Gastrocnemius medialis (tissue), 4 donors: ENCODE measurements around the gene PARD3B. TPM values are rescaled to one million over a fixed set of nuclear protein-coding genes. Genes with fewer than 3 reads are reported as not detected.

Source experiments
- ATAC-seq, 2 donors: fragments of 150-250 bp; one replicate each; pipeline ENCODE4 v1.9.1; 2016
- DNase-seq, 2 donors: peaks; one replicate each; pipeline ENCODE4 v3.0.0-alpha.2; 2019
- H3K27ac ChIP-seq, 4 donors: fragments of 200-600 bp; sonication (generic); 1 replicate in 1 of 4; 2 replicates in 3 of 4; pipeline ENCODE4 v1.5.1; 2016 to 2018; ENCODE audit warnings: mild to moderate bottlenecking in 2 of 4, moderate library complexity in 1 of 4
- H3K27me3 ChIP-seq, 3 donors: fragments of 200-600 bp; sonication (generic) in 2 of 3; 1 replicate in 1 of 3; 2 replicates in 2 of 3; pipeline versions ENCODE4 v1.5.1 to v1.6.0; 2016 to 2019; ENCODE audit warnings: mild to moderate bottlenecking in 1 of 3, moderate library complexity in 1 of 3
- H3K36me3 ChIP-seq, 2 donors: fragments of 200-600 bp; sonication (generic) in 1 of 2; one replicate each; pipeline ENCODE4 v1.5.1; 2017 to 2018
- H3K4me1 ChIP-seq, 2 donors: fragments of 200-600 bp; sonication (generic) in 1 of 2; one replicate each; pipeline ENCODE4 v1.5.1; 2016 to 2017; ENCODE audit warnings: mild to moderate bottlenecking in 2 of 2
- H3K4me3 ChIP-seq, 4 donors: fragments of 200-600 bp; sonication (generic) in 3 of 4; 1 replicate in 1 of 4; 2 replicates in 3 of 4; pipeline ENCODE4 v1.5.1; 2016 to 2019; ENCODE audit warnings: mild to moderate bottlenecking in 2 of 4
- H3K9me3 ChIP-seq, 3 donors: fragments of 200-600 bp; sonication (generic) in 2 of 3; 1 replicate in 1 of 3; 2 replicates in 2 of 3; pipeline ENCODE4 v1.5.1; 2016 to 2019
- POLR2A ChIP-seq, 2 donors: fragments of 450-650 bp; IDR thresholded peaks; one replicate each; pipeline ENCODE4 v1.6.1; 2017; ENCODE audit warnings: antibody characterized with exemption in 2 of 2, mild to moderate bottlenecking in 2 of 2, moderate library complexity in 2 of 2
- in situ Hi-C, 4 donors: fragments of 200-750 bp; cut with MboI; loops; one replicate each; pipeline versions ENCODE4 v1.15.0 to v1.8.0; 2017; ENCODE audit warnings: low sequenced_read_pairs in 4 of 4
- intact Hi-C: fragments of 100-400 bp; cut with DNase I; formaldehyde crosslinking; loops from one replicate; pipeline ENCODE4 v1.15.1; 2023; ENCODE audit warnings: low total_unique reads
- total RNA-seq, 4 donors: library from RNA; depleted of rRNA; stranded (reverse); fragments of >200 nt; gene quantifications; one replicate each; pipeline versions ENCODE4 v1.1.0 to v1.2.3, GENCODE V29; 2016
- TF ChIP-seq, protein P1 (sequence below), 5 experiments: fragments of 450-650 bp in 3 of 5; fragments of 200-600 bp in 2 of 5; sonication (generic) in 2 of 5; IDR thresholded peaks in 4 of 5; conservative IDR thresholded peaks in 1 of 5; 1 replicate in 4 of 5; 2 replicates in 1 of 5; pipeline ENCODE4 v1.5.1; 2016 to 2019; ENCODE audit warnings: antibody characterized with exemption in 5 of 5, mild to moderate bottlenecking in 3 of 5, moderate library complexity in 3 of 5

PARD3B gene
- total RNA-seq, 4 donors from 2014 or later, result 2.2 to 15.5 (median 4.6) TPM

DNA sequence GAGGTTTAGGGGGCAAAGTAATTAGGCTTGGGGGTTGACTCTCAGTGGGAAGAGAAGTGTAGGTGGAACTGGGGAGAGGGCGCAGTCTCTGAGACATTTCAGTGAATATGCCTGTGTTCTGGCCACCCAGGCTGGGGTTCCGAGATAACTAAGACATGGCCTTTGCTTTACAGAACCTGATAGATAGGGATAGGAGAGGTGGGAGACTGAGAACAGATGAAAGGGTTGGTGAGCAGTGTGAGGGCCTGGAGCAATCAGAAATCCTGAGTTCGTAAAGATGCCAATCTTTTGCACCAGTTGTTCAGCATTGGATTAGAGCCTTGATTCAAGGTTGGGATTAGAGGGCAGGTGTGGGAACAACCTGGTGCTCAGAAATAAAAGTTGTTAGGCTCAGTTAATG, 15.6 kb downstream of the PARD3B start:
- no peak for ATAC-seq
- TF ChIP-seq, protein P1, sequence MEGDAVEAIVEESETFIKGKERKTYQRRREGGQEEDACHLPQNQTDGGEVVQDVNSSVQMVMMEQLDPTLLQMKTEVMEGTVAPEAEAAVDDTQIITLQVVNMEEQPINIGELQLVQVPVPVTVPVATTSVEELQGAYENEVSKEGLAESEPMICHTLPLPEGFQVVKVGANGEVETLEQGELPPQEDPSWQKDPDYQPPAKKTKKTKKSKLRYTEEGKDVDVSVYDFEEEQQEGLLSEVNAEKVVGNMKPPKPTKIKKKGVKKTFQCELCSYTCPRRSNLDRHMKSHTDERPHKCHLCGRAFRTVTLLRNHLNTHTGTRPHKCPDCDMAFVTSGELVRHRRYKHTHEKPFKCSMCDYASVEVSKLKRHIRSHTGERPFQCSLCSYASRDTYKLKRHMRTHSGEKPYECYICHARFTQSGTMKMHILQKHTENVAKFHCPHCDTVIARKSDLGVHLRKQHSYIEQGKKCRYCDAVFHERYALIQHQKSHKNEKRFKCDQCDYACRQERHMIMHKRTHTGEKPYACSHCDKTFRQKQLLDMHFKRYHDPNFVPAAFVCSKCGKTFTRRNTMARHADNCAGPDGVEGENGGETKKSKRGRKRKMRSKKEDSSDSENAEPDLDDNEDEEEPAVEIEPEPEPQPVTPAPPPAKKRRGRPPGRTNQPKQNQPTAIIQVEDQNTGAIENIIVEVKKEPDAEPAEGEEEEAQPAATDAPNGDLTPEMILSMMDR (IDR thresholded peaks at IDR 0.05 in 4 of 5, conservative IDR thresholded peaks at IDR 0.05 in 1 of 5), result no peak
- no peak for TF ChIP-seq POLR2A (IDR thresholded peaks at IDR 0.05)

DNA sequence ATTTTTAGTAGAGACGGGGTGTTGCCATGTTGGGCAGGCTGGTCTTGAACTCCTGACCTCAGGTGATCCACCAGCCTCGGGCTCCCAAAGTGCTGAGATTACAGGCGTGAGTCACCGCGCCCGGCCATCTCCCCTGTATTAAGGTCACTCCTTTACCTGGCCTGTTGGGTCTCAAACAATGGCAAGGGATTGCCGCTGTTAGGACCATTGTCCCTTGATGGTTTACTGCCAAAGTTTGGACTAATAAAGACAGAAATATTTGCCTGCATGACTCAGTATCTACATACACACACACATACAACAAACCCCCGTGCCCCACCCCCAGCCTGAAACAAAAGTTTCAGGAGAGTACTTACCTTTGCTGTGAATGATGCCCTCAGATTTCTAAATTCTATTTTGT, 16.5 kb downstream of the PARD3B start:
- Histone ChIP-seq H3K27ac (no peak overlapping the region), H3K36me3 (no peaks in the 10 kb centered on the region), H3K4me3 (no peak overlapping the region), H3K4me1 (no peaks in the 10 kb centered on the region), H3K9me3 (no peaks in the 10 kb centered on the region), H3K27me3 (no peaks in the 10 kb centered on the region)
- intact Hi-C loops, result no loop called here
- no peak for TF ChIP-seq POLR2A (IDR thresholded peaks at IDR 0.05)
- TF ChIP-seq, protein P1 (IDR thresholded peaks at IDR 0.05 in 4 of 5, conservative IDR thresholded peaks at IDR 0.05 in 1 of 5), result no peak
- in situ Hi-C loops, result no loop called here
- ATAC-seq, result no peak
- DNase-seq, result no peak

More for the DNA sequence above, 15.6 kb downstream of the PARD3B start:
- in situ Hi-C loops (no loop called here), intact Hi-C loops (no loop called here)
- Histone ChIP-seq H3K27me3 (no peaks in the 10 kb centered on the region), H3K36me3 (no peaks in the 10 kb centered on the region), H3K27ac (no peak overlapping the region), H3K9me3 (no peaks in the 10 kb centered on the region), H3K4me1 (no peaks in the 10 kb centered on the region), H3K4me3 (no peak overlapping the region)
- no peak for DNase-seq

DNA sequence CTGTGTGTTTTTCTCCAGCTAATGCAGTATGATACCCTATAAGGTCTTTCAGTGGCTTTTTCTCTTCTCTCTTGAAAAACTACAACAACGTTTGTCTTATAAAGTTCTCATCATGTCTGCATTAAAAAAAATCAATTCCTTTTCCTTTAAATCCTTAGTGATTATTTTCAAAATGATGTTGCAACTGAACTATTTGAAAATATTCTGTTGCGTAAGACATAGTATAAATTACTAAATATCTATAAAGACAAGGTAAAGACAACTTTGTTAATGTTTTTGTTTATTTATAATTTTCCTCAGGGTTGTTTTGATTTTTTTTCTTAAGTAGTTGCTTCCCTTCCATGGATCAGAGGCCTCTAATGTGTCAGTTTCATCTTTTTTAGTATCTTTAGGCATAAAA, 21.2 kb downstream of the PARD3B start:
- intact Hi-C loops (no loop called here), in situ Hi-C loops (no loop called here)
- H3K27me3 ChIP-seq, result no peaks in the 10 kb centered on the region
- DNase-seq, result no peak
- H3K4me3 ChIP-seq, result no peak overlapping the region
- H3K27ac ChIP-seq, result no peak overlapping the region
- H3K9me3 ChIP-seq, result no peaks in the 10 kb centered on the region
- H3K4me1 ChIP-seq, result peaks cover 4% of the 10 kb centered on the region in 2 donors
- TF ChIP-seq POLR2A (IDR thresholded peaks at IDR 0.05), result no peak
- TF ChIP-seq, protein P1 (IDR thresholded peaks at IDR 0.05 in 4 of 5, conservative IDR thresholded peaks at IDR 0.05 in 1 of 5), result no peak
- ATAC-seq, result no peak
- H3K36me3 ChIP-seq, result no peaks in the 10 kb centered on the region

DNA sequence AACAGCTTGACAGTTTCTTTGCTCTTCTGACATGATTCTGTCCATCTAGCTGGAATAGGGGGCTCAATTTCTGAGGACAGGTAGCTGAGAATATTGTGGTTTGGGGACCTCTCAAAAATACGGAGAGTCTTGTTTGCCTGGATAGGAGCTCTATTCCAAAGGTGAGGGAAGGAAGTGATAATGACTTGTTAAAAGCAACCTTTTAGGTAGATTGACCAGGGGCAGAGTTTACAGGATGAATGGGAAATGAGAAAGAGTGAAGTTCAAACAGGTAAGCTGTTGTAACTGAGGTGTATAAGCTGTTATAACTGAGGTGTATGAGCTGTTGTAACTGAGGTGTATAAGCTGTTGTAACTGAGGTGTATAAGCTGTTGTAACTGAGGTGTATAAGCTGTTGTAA, 25.1 kb downstream of the PARD3B start:
- DNase-seq, result no peak
- in situ Hi-C loops, result no loop called here
- Histone ChIP-seq H3K27me3 (no peaks in the 10 kb centered on the region), H3K9me3 (no peaks in the 10 kb centered on the region), H3K36me3 (no peaks in the 10 kb centered on the region), H3K4me1 (peaks cover 4 to 7% of the 10 kb centered on the region in 2 donors), H3K4me3 (no peak overlapping the region), H3K27ac (no peak overlapping the region)
- ATAC-seq, result no peak
- intact Hi-C loops, result no loop called here
- TF ChIP-seq, protein P1 (IDR thresholded peaks at IDR 0.05 in 4 of 5, conservative IDR thresholded peaks at IDR 0.05 in 1 of 5), result no peak

DNA sequence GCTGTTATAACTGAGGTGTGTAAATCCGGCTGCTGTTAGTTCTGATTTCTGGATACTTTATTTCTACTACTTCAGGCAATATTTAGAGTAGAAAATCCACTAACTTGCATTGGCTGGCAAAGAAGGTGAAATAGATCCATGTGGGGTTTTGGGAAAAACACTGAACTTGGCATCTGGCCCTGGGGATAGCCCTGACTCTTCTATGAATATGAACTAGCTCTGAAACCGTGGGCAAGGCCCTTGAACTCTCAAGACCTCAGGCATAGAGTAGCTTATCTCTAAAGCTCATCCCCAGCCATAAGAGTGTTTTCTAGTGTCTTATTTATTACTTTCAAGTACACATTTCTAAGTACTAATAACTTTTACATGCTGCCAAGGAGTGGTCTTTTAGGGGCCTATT, 25.8 kb downstream of the PARD3B start:
- no peaks in the 10 kb centered on the region for H3K9me3 ChIP-seq
- no peaks in the 10 kb centered on the region for H3K36me3 ChIP-seq
- DNase-seq (no peak), ATAC-seq (no peak)
- H3K27ac ChIP-seq, result no peak overlapping the region
- TF ChIP-seq, protein P1 (IDR thresholded peaks at IDR 0.05 in 4 of 5, conservative IDR thresholded peaks at IDR 0.05 in 1 of 5), result no peak
- no peak for TF ChIP-seq POLR2A (IDR thresholded peaks at IDR 0.05)
- intact Hi-C loops, result no loop called here
- peaks cover 4 to 7% of the 10 kb centered on the region in 2 donors for H3K4me1 ChIP-seq
- H3K27me3 ChIP-seq, result no peaks in the 10 kb centered on the region
- in situ Hi-C loops, result no loop called here
- H3K4me3 ChIP-seq, result no peak overlapping the region
